NCI-H2227 treated with DMSO at 0.1 percent for 48 hours (cell line): ENCODE results near the gene ATXN7.

Experiments
- DNase-seq: peaks from one replicate; lab custom pipeline; 2025; lab: John Stamatoyannopoulos, UW

Gene ATXN7

GRCh38 chr3:63863150-63864007 is at the start of gene ATXN7, which contains the start of gene THOC7:
TSS of gene ATXN7 (plus strand) at chr3:63863867. CDS start at chr3:63912599, 48,732 bp downstream.
TSS of gene THOC7 (minus strand) at chr3:63863805. CDS start at chr3:63863790, 15 bp downstream.
- no peak for DNase-seq

- DNase-seq, result no peak
These were observed 49.4 kb upstream of the ATXN7 start for GRCh38 chr3:63814237-63814636.

DNA sequence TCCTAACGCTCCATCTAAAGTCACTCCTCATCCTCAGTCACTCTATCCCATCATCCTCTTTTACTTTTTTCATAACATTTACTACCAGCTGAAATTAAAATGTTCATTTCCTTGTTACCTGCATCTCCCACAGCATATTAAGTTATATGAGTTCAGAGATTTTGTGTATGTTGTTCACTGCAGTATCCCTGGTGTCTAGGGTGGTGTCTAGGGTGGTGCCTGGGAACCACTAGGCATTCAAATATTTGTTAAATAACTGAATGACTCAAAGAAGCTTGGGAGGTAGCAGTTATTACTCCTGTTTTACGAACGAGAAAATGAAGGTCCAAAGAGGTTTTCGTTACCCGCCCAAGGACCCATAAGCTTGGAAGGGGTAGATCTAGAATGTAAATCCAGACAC is 46.4 kb upstream of the ATXN7 start:
- no peak for DNase-seq

DNA sequence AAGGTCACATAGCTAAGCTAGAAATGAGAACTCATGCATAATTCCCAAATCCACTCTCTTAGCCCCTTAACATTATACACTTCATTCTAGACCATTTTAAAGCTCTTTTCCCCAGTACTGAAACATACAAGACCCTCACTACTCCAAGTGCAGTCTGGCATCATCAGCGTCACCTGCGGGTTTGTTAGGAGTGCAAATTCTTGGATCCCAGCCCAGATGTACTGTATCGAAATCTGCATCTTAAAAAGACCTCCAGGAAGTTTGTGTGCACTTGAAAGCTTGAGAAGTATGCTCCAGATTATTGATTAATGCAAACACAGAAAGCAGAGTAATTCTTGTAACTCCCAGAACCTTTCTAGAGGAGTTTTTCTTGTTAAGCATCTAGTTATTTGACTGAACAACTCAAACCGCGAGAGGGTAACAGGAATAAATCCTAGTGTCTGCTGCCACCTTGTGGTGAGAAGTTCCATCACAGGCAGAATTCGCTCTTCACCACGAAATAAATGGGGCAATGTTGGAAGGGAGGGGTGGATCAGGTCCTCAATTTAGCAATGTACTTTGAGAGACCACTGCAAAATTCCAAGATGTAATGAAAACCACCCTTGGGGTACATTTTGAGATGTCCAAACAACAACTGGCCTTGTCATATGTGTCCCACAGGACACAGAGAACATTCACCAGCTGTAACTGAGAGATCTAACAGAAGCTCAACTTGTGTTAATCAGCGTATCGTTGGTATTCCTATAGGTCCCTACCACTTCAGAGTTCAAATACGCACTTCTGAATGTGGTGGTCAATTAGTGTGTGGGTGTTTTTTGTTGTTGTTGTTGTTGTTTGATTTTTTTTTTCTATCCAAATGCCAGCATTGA is 45.2 kb upstream of the ATXN7 start:
- peak; percentile 53 for DNase-seq

DNA sequence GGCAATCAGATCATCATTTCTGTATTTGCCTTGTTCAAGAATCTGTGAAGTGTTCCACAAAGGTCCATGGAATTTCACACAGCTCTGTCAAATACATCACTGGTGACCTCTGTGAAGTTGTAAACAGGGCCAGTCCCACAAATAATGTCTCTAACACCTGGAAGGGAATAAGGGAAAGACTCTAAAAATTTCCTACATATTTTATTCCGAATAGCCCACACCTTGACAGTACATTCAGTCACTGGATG is 44.6 kb upstream of the ATXN7 start, which contains the start of gene C3orf49:
TSS of gene C3orf49 (plus strand) at position 149 of the 248 bp plus-strand sequence. CDS start 173 bp downstream, outside the sequence.
- DNase-seq, result no peak

- no peak for DNase-seq
These were observed 39.4 kb upstream of the ATXN7 start for GRCh38 chr3:63824309-63824708.

DNA sequence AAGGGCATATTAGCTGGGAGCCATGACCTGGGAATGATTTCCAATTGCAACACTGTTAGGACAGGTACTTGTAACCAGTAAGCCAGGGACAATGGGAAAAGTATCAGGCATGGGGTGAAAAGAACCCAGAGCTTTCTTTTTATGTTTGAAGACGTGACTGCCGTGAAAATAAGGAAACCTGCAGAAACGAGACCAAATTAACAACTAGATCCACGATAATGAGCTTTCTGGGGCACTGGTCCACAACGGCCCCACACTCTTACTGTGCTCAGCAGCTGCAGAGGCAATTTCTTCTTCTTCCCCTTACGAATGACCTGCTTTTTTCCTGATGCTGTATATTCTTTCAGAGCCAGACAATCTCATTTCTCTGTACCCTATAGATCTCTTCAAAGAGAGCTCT is 33.1 kb upstream of the ATXN7 start:
- no peak for DNase-seq

GRCh38 chr3:63832395-63832794 is 31.3 kb upstream of the ATXN7 start:
- no peak for DNase-seq

DNA sequence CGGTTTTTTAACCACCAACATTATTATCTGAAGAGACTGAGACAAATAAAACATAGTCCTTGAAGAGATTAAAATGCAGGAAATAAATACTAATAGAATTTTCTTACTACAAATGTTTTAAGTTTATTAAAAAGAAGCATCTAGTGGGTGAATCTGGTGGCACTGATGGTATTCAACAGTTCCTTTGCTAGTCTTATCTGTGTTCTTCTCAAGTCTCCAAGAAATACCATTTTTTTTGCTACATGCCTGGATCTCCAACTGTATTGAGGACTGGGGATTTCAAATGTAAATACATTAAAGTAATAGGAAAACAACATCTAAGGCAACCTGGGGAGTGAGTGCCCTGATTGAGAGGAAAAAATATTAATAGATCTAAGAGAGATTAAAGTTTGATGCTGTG is 22.0 kb upstream of the ATXN7 start:
- no peak for DNase-seq

DNA sequence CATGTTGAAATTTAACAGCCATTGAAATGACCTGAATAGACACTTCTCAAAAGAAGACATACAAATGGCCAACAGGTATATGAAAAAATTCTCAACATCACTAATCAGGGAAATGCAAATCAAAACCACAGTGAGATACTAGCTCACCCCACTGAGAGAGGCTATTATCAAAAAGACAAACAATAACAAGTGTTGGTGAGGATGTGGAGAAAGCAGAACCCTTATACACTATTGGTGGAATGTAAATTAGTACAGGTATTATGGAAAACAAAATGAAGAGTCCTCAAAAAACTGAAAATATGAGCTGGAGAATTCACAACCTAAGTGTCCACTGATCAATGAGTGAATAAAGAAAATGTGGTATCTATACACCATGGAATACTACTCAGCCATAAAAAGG is 21.5 kb upstream of the ATXN7 start:
- no peak for DNase-seq

DNA sequence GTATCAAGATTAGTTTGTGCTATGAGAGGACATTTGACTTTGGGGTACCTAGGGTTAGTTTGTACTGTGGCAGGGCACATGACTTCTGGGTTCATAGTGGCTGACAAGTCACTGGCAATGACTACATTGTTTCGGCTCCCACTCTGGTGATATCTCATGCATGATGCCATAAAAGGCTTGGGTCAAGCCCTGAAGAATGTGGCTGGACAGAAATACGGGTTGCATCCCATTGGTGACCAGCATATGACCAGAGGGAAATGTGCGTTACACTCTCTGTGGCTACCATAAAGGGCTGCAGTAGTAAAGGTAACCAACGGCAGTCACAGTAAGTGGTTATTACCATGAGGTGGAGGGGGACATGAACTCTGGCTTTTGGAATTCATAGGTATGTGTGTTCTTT is 18.5 kb upstream of the ATXN7 start:
- DNase-seq, result no peak

GRCh38 chr3:63847718-63848450 is 15.8 kb upstream of the ATXN7 start:
- no peak for DNase-seq

DNA sequence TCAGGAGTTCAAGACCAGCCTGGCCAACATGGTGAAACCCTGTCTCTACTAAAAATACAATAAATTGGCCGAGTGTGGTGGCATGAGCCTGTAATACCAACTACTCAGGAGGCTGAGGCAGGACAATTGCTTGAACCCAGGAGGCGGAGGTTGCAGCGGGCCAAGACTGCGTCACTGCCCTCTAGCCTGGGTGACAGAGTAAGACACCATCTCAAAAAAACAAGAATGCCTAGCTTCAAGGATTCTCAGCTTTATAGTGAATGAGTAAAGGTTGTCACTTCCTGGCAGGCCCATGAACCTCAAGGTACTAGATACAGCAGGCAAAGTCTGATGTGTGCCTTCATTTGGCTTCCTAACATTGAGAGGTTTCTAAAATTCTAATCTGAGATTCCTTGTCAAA is 14.5 kb upstream of the ATXN7 start:
- DNase-seq, result no peak

DNA sequence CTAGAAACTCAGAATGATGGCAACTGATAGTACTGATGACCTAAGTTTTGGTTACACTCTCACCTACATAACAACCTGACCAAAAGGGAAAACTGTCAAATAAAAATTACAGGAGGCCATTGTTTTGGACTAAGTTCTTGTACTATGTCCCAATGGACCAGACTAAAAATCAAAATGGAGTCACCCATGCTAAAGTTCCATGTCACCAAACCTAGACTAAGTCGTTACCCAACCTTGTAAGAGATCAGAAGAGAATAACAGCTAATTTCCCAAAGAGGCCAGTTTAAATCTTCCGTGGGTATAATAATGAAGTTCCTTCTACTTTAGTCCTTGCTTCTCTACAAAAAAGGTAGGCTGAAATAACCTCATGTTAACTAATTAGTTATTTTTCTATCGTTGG is 12.4 kb upstream of the ATXN7 start:
- no peak for DNase-seq

DNA sequence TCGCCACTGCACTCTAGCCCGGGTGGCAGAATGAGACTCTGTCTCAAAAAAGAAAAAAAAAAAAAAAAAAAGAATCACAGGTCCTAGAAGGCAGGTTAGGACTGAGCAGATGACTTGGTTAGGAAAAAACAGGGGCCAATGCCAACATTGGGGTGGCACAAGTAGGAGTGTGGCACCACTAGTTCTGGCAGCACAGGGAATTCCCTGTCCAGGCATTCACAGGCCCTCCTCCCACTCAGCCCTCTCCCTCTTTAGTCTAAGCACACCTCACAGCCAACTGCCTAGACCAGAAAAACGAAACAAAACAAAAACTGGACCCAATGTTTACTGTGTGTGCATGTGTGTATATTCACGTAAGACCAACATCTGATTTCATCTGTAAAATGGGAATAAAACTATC is 10.6 kb upstream of the ATXN7 start:
- DNase-seq, result no peak

DNA sequence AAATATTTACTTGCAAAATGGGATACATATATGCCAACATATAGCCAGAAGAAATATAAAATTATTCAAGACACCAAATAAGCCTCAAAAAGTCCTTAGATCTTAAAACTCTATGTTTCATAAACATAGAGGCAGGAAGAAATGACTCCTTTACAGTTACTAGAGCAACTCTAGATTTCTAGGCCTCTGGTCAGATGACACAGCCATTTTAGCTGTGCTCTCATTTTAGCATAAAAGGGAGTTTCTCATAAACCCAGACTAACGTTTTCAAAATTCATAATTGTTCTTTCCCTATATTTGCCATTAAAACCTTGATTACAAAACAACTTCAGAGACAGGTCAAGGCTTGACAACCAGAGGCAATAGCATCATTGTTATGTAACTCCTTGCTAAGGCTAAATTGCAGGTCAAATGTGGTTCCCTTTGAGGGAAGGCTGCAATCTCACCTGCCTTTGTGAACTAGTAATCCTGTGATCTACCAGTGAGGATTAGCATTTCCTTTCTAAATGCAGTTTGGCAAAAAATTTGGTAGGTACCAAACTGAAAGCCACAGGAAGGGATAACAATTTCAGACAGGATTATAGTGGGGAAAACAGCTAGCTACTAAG is 8.2 kb upstream of the ATXN7 start:
- DNase-seq, result no peak

DNA sequence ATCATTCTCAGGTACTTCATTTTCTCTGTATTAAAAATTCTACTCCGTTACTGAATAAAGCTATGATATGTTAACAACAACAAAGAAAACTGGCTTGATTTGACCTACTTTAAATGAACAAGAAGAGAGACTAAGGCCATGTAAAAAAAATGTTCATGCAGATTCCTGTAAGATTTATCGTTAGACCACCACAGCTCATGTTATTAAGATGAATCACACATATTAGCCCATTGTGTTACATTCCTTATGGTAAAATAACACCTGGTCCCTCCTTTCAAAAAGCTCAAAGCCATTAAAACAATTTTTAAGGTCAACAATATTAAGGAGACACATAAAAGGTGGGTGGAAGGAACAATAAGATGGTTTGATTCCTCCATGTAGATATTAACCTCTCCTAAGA is 6.4 kb upstream of the ATXN7 start:
- DNase-seq, result no peak

DNA sequence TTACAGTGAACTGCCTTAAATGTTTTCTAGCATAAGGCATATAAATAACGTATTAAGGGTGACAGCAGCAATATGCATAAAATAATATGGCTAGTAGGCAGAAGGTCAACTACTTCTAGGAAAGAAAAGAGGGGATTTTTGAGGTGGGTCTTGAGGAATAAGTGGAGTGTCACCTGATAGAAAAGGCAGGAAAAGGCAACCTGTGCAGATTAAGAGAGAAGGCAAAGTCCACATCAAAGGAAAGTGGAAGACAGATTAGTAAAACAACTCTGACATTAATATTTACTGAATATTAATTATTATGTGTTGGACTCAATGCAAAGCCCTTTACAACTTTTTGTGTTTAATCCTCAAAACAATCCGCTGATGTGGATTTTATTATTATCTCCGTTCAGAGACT is 2.9 kb upstream of the ATXN7 start:
- no peak for DNase-seq

DNA sequence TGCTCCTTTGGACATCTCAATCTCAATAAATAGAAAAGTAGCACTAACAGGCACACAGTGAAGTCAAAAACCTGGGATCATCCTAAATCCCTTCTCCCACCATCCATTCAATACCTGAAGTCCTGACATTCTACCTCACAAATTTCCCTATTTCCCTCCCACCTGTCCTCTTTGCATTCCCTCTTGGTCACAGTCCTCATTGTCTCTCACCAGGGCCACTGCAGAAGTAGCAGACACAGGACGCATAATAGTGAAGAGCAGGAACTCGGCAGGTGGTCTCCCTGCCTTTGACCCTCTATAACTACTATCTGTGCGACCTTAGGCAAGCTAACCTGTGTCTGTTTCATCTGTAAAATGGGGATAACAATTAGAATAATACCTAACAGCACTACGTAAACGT is 2.4 kb upstream of the ATXN7 start:
- no peak for DNase-seq

- DNase-seq, result no peak
These were observed 890 bp upstream of the ATXN7 start for GRCh38 chr3:63862804-63863149.

- no peak for DNase-seq
These were observed 619 bp downstream of the ATXN7 start for GRCh38 chr3:63864008-63864964.
